HepG2 (cell line): ENCODE results near the gene TBC1D12. TPM values are rescaled to one million over a fixed set of nuclear protein-coding genes. Genes with fewer than 3 reads are reported as not detected.

Experiments used
- ARNT ChIP-seq: fragments of 450-650 bp; IDR thresholded peaks from 2 replicates; pipeline ENCODE4 v1.6.1; 2017
- CERS6 ChIP-seq: sonication (generic); formaldehyde crosslinking; IDR thresholded peaks from 2 replicates; pipeline ENCODE4 v1.5.0; 2020; ENCODE audit warnings: missing genetic modification reagents
- DNMT3B ChIP-seq: conservative IDR thresholded peaks from 2 replicates; pipeline ENCODE4 v1.6.1; 2016; ENCODE audit warnings: missing biosample characterization, control low read depth
- GTF3A ChIP-seq: sonication (generic); formaldehyde crosslinking; conservative IDR thresholded peaks from 2 replicates; pipeline ENCODE4 v1.4.0; 2020; ENCODE audit warnings: mild to moderate bottlenecking, missing genetic modification reagents
- HNF4G ChIP-seq, 2 experiments: sonication (generic) in 1 of 2; formaldehyde crosslinking in 1 of 2; IDR thresholded peaks; 2 replicates each; pipeline versions ENCODE4 v1.4.0 to v1.6.1; 2011 to 2020; ENCODE audit warnings: borderline replicate concordance in 2 of 2, low read depth in 2 of 2, mild to moderate bottlenecking in 2 of 2, low read length in 1 of 2, missing genetic modification reagents in 1 of 2, moderate library complexity in 1 of 2
- IRF1 ChIP-seq: sonication (generic); formaldehyde crosslinking; IDR thresholded peaks from 2 replicates; pipeline ENCODE4 v1.4.0; 2020; ENCODE audit warnings: low read depth, mild to moderate bottlenecking, missing genetic modification reagents
- MTF2 ChIP-seq: sonication (generic); formaldehyde crosslinking; IDR thresholded peaks from 2 replicates; pipeline ENCODE4 v1.5.0; 2020; ENCODE audit warnings: missing genetic modification reagents, borderline replicate concordance
- SMC3 ChIP-seq: IDR thresholded peaks from 2 replicates; pipeline ENCODE4 v1.6.1; 2011; ENCODE audit warnings: low read length, improper control_type of control experiment
- ZBTB26 ChIP-seq: IDR thresholded peaks from 2 replicates; pipeline ENCODE4 v1.6.1; 2016; ENCODE audit warnings: missing compliant biosample characterization, missing genetic modification reagents, borderline replicate concordance
- ZBTB7A ChIP-seq: sonication (generic); formaldehyde crosslinking; IDR thresholded peaks from 2 replicates; pipeline ENCODE4 v1.8.0; 2022; ENCODE audit warnings: mild to moderate bottlenecking, missing genetic modification reagents
- ZIK1 ChIP-seq: sonication (generic); formaldehyde crosslinking; IDR thresholded peaks from 2 replicates; pipeline ENCODE4 v1.5.0; 2020; ENCODE audit warnings: mild to moderate bottlenecking, low read depth, missing genetic modification reagents, borderline replicate concordance
- ZNF234 ChIP-seq: sonication (generic); formaldehyde crosslinking; conservative IDR thresholded peaks from 2 replicates; pipeline ENCODE4 v1.5.1; 2020; ENCODE audit warnings: mild to moderate bottlenecking, missing genetic modification reagents
- ZNF282 ChIP-seq: fragments of 450-650 bp; IDR thresholded peaks from 2 replicates; pipeline ENCODE4 v1.6.1; 2018; ENCODE audit not compliant: partially characterized antibody
- ZNF326 ChIP-seq: sonication (generic); formaldehyde crosslinking; IDR thresholded peaks from 2 replicates; pipeline ENCODE4 v1.4.0; 2020; ENCODE audit warnings: missing genetic modification reagents, borderline replicate concordance
- ZNF607 ChIP-seq: sonication (generic); formaldehyde crosslinking; IDR thresholded peaks from 2 replicates; pipeline ENCODE4 v1.5.1; 2020; ENCODE audit warnings: missing genetic modification reagents, mild to moderate bottlenecking, borderline replicate concordance
- ZNF672 ChIP-seq: sonication (generic); formaldehyde crosslinking; IDR thresholded peaks from 2 replicates; pipeline ENCODE4 v1.8.1; 2022; ENCODE audit warnings: missing genetic modification reagents
- polyA plus RNA-seq, 8 experiments: library from polyadenylated mRNA; depleted of rRNA in 3 of 8; stranded (reverse) in 7 of 8; unstranded in 1 of 8; fragments of >200 nt; fragmentation: Illumina TruSeq in 4 of 8; extraction: Trizol in 4 of 8; gene quantifications; 2 replicates each; pipeline versions ENCODE4 v1.2.1 to v1.2.3, GENCODE V29; 2011 to 2016; ENCODE audit warnings: low read depth in 4 of 8, missing spikeins in 1 of 8, mixed read lengths in 1 of 8; ENCODE audit not compliant: insufficient read depth in 1 of 8
- total RNA-seq, 5 experiments: library from RNA; depleted of rRNA; stranded (reverse); fragments of >200 nt; fragmentation: Illumina TruSeq; extraction: Trizol; gene quantifications; 2 replicates each; pipeline ENCODE4 v1.2.3, GENCODE V29; 2016; ENCODE audit warnings: low read depth in 1 of 5
- TF ChIP-seq, protein P1 (sequence below), 2 experiments: IDR thresholded peaks; 2 replicates each; pipeline ENCODE4 v1.6.1; 2011 to 2012; ENCODE audit warnings: low read length in 2 of 2, borderline replicate concordance in 1 of 2, low read depth in 1 of 2, mild to moderate bottlenecking in 1 of 2, moderate library complexity in 1 of 2
- TF ChIP-seq, protein P2 (sequence below): sonication (generic); formaldehyde crosslinking; IDR thresholded peaks from 2 replicates; pipeline ENCODE4 v1.5.0; 2020; ENCODE audit warnings: missing genetic modification reagents

The TBC1D12 gene
- total and polyA plus RNA-seq, 2 of the 13 experiments (the other 11 are each of a cell fraction or from before 2014, with no cell fraction given) = 5.7 to 6.2 TPM

- TF ChIP-seq CERS6 (CRISPR knock-in tag) = peak; percentile 92
- TF ChIP-seq ZNF282 = no peak
- TF ChIP-seq MTF2 = peak; percentile 91; the same call in 1 of the 2 replicates
- no peak for TF ChIP-seq ARNT
- no peak; the same call in 1 of the 2 replicates for TF ChIP-seq SMC3
- TF ChIP-seq GTF3A (CRISPR knock-in tag) = no peak
- TF ChIP-seq ZIK1 = peak; percentile 95; the same call in 1 of the 2 replicates
- TF ChIP-seq HNF4G (IDR thresholded peaks at IDR 0.05; ENCODE audit: borderline replicate concordance, low read depth, low read length) = 0 out of 2 replicates have a peak, but pooled peaks have one; percentile 36
- peak; percentile 72 for TF ChIP-seq HNF4G (CRISPR knock-in tag; IDR thresholded peaks at IDR 0.05; ENCODE audit: borderline replicate concordance, low read depth)
- TF ChIP-seq, protein P1, sequence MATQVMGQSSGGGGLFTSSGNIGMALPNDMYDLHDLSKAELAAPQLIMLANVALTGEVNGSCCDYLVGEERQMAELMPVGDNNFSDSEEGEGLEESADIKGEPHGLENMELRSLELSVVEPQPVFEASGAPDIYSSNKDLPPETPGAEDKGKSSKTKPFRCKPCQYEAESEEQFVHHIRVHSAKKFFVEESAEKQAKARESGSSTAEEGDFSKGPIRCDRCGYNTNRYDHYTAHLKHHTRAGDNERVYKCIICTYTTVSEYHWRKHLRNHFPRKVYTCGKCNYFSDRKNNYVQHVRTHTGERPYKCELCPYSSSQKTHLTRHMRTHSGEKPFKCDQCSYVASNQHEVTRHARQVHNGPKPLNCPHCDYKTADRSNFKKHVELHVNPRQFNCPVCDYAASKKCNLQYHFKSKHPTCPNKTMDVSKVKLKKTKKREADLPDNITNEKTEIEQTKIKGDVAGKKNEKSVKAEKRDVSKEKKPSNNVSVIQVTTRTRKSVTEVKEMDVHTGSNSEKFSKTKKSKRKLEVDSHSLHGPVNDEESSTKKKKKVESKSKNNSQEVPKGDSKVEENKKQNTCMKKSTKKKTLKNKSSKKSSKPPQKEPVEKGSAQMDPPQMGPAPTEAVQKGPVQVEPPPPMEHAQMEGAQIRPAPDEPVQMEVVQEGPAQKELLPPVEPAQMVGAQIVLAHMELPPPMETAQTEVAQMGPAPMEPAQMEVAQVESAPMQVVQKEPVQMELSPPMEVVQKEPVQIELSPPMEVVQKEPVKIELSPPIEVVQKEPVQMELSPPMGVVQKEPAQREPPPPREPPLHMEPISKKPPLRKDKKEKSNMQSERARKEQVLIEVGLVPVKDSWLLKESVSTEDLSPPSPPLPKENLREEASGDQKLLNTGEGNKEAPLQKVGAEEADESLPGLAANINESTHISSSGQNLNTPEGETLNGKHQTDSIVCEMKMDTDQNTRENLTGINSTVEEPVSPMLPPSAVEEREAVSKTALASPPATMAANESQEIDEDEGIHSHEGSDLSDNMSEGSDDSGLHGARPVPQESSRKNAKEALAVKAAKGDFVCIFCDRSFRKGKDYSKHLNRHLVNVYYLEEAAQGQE (IDR thresholded peaks at IDR 0.05; ENCODE audit: borderline replicate concordance in 1 of 2, low read depth in 1 of 2, low read length in 2 of 2) = peak in 1 of 2 experiments; percentile 56; a peak in 2 of 4 replicates
- no peak for TF ChIP-seq ZNF326
- TF ChIP-seq, protein P2, sequence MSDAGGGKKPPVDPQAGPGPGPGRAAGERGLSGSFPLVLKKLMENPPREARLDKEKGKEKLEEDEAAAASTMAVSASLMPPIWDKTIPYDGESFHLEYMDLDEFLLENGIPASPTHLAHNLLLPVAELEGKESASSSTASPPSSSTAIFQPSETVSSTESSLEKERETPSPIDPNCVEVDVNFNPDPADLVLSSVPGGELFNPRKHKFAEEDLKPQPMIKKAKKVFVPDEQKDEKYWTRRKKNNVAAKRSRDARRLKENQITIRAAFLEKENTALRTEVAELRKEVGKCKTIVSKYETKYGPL (CRISPR knock-in tag) = peak; percentile 84
- TF ChIP-seq ZBTB26 (CRISPR knock-in tag) = peak; percentile 77
- 0 out of 2 replicates have a peak, but pooled peaks have one; percentile 72 for TF ChIP-seq ZNF672 (CRISPR knock-in tag)
- TF ChIP-seq IRF1 (CRISPR knock-in tag) = peak; percentile 90; the same call in 1 of the 2 replicates
- TF ChIP-seq ZBTB7A (CRISPR knock-in tag) = peak; percentile 90; the same call in 1 of the 2 replicates
- peak; percentile 87; the same call in 1 of the 2 replicates for TF ChIP-seq DNMT3B (CRISPR knock-in tag)
- TF ChIP-seq ZNF234 (CRISPR knock-in tag) = no peak
- peak; percentile 95 for TF ChIP-seq ZNF607
These were observed 39.7 kb upstream of the TBC1D12 start, which contains the start of gene NOC3L (continued) for GRCh38 chr10:94362360-94363250.
